Thyroid gland (tissue), 4 donors: ENCODE data around the gene OLIG1. TPM values are rescaled to one million over a fixed set of nuclear protein-coding genes. Genes with fewer than 3 reads are reported as not detected.

ENCODE experiments used
- DNase-seq, 2 donors: peaks; one replicate each; pipeline ENCODE4 v3.0.0-alpha.2; 2019
- H3K27ac ChIP-seq, 3 donors: fragments of 200-600 bp; sonication (generic); 1 replicate in 2 of 3; 2 replicates in 1 of 3; pipeline ENCODE4 v1.5.1; 2016 to 2019; ENCODE audit warnings: mild to moderate bottlenecking in 1 of 3, moderate library complexity in 1 of 3
- H3K27me3 ChIP-seq: fragments of 200-600 bp; sonication (generic); one replicate; pipeline ENCODE4 v1.5.1; 2019
- H3K36me3 ChIP-seq, 2 donors: fragments of 200-600 bp; sonication (generic); one replicate each; pipeline ENCODE4 v1.5.1; 2016 to 2019
- H3K4me1 ChIP-seq, 2 donors: fragments of 200-600 bp; sonication (generic); one replicate each; pipeline ENCODE4 v1.5.1; 2017 to 2019
- H3K4me3 ChIP-seq, 3 donors: fragments of 200-600 bp; sonication (generic); replicated peaks in 1 of 3; 1 replicate in 2 of 3; 2 replicates in 1 of 3; pipeline ENCODE4 v1.5.1; 2016; ENCODE audit warnings: mild to moderate bottlenecking in 1 of 3
- H3K9me3 ChIP-seq: fragments of 200-600 bp; sonication (generic); one replicate; pipeline ENCODE4 v1.5.1; 2017
- POLR2A ChIP-seq, 2 donors: fragments of 450-650 bp; IDR thresholded peaks; one replicate each; pipeline ENCODE4 v1.6.1; 2017; ENCODE audit warnings: antibody characterized with exemption in 2 of 2, mild to moderate bottlenecking in 2 of 2, moderate library complexity in 1 of 2
- WGBS, 2 donors: methylation state at CpG; one replicate each; pipeline ENCODE4 v1.1.5; 2017; 5-methylcytosine and 5-hydroxymethylcytosine counted together
- intact Hi-C: fragments of 100-400 bp; cut with DNase I; formaldehyde crosslinking; loops from one replicate; pipeline ENCODE4 v1.15.1; 2023
- total RNA-seq, 4 donors: library from RNA; depleted of rRNA; stranded (reverse); fragments of >200 nt; gene quantifications; one replicate each; pipeline ENCODE4 v1.2.3, GENCODE V29; 2016
- TF ChIP-seq, protein P1 (sequence below), 6 experiments: fragments of 200-600 bp in 3 of 6; fragments of 450-650 bp in 3 of 6; sonication (generic) in 3 of 6; IDR thresholded peaks; one replicate each; pipeline ENCODE4 v1.5.1; 2016 to 2019; ENCODE audit warnings: antibody characterized with exemption in 6 of 6, mild to moderate bottlenecking in 2 of 6, inconsistent platforms in 1 of 6, moderate library complexity in 1 of 6

Gene OLIG1
- total RNA-seq, 4 donors from 2014 or later: not detected

DNA sequence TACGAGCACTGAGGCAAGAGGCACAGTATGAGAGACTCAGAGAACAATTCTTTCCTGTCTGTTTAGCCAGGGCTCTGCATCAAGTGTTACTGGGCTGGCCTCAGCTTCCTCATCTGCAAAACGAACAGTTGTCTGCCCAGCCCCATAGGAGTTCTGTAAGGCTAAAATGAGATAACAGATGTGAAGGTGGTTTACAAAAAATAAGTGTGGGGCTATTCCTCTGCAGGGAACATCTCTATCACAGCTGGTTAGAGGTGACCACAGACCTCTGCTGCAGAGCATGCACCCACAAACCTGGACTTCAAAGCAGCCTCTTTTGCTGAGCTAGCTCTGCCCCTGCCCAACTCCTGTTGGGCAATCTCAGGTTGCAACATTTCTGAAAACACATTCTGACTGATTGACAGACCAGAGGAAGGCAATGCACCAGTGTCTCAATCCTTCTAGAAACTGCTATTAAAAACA is 10.5 kb upstream of the OLIG1 start:
- H3K36me3 ChIP-seq: no peaks in the 10 kb centered on the region
- no peak overlapping the region for H3K27ac ChIP-seq
- peaks cover 8% of the 10 kb centered on the region for H3K27me3 ChIP-seq
- H3K4me3 ChIP-seq: no peak overlapping the region
- intact Hi-C loops: no loop called here
- no peak for DNase-seq
- no peaks in the 10 kb centered on the region for H3K4me1 ChIP-seq
- no peak for TF ChIP-seq POLR2A (IDR thresholded peaks at IDR 0.05)
- TF ChIP-seq, protein P1, sequence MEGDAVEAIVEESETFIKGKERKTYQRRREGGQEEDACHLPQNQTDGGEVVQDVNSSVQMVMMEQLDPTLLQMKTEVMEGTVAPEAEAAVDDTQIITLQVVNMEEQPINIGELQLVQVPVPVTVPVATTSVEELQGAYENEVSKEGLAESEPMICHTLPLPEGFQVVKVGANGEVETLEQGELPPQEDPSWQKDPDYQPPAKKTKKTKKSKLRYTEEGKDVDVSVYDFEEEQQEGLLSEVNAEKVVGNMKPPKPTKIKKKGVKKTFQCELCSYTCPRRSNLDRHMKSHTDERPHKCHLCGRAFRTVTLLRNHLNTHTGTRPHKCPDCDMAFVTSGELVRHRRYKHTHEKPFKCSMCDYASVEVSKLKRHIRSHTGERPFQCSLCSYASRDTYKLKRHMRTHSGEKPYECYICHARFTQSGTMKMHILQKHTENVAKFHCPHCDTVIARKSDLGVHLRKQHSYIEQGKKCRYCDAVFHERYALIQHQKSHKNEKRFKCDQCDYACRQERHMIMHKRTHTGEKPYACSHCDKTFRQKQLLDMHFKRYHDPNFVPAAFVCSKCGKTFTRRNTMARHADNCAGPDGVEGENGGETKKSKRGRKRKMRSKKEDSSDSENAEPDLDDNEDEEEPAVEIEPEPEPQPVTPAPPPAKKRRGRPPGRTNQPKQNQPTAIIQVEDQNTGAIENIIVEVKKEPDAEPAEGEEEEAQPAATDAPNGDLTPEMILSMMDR (IDR thresholded peaks at IDR 0.05): no peak
- H3K9me3 ChIP-seq: no peaks in the 10 kb centered on the region
- WGBS, 2 donors: 32 to 47% methylated on average over 2 of the region's 2 CpGs

DNA sequence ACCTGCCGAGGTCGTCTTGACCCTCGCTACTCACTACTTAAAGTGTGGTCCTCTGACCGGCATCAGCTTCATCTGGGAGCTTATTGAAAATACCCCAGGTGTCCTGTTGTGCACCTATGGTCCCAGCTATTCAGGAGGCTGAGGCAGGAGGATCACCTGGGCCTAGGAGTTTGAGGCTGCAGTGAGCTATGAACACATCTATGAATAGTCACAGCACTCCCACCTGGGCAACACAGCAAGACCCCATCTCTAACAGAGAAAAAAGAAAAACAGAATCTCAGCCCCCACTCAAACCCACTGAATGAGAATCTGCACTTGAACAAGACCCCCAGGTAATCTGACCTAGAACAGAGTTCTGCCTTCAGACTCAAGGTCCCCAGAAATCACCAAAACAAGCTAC is 8.7 kb upstream of the OLIG1 start:
- DNase-seq: no peak
- no peaks in the 10 kb centered on the region for H3K4me1 ChIP-seq
- no peaks in the 10 kb centered on the region for H3K36me3 ChIP-seq
- H3K27me3 ChIP-seq: peaks cover 8% of the 10 kb centered on the region
- TF ChIP-seq, protein P1 (IDR thresholded peaks at IDR 0.05): no peak
- TF ChIP-seq POLR2A (IDR thresholded peaks at IDR 0.05): no peak
- H3K9me3 ChIP-seq: no peaks in the 10 kb centered on the region
- H3K27ac ChIP-seq: no peak overlapping the region
- no peak overlapping the region for H3K4me3 ChIP-seq
- intact Hi-C loops: no loop called here
- 93 to 95% methylated on average over 4 of the region's 4 CpGs for WGBS, 2 donors

DNA sequence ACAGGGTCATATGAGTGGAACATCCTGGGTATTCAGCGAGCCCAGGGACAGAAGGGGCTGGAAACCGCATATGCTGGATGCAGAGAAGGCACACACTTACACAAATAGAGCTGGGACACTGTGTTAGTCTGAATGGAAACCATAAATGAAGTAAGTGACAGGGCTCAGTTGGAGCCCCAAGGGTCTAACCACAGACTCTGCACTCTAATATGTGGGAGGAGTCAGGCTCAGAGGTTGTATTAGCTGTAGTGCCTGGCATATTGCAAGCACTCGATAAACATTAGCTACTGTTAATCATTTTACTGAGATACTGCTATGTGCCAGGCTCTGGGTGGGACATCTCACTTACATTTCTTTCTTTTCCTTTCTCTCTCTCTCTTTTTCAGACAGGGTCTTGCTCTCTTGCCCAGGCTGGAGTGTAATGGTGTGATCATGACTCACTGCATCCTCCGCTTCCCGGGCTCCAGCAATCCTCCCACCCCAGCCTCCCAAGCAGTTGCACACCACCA is 6.5 kb upstream of the OLIG1 start:
- TF ChIP-seq POLR2A (IDR thresholded peaks at IDR 0.05): no peak
- TF ChIP-seq, protein P1 (IDR thresholded peaks at IDR 0.05): no peak
- 89 to 95% methylated on average over 5 of the region's 5 CpGs for WGBS, 2 donors
- DNase-seq: no peak
- H3K27ac ChIP-seq: no peak overlapping the region
- H3K36me3 ChIP-seq: no peaks in the 10 kb centered on the region
- peaks cover 8% of the 10 kb centered on the region for H3K27me3 ChIP-seq
- intact Hi-C loops: no loop called here
- no peaks in the 10 kb centered on the region for H3K9me3 ChIP-seq
- H3K4me3 ChIP-seq: no peak overlapping the region
- no peaks in the 10 kb centered on the region for H3K4me1 ChIP-seq

DNA sequence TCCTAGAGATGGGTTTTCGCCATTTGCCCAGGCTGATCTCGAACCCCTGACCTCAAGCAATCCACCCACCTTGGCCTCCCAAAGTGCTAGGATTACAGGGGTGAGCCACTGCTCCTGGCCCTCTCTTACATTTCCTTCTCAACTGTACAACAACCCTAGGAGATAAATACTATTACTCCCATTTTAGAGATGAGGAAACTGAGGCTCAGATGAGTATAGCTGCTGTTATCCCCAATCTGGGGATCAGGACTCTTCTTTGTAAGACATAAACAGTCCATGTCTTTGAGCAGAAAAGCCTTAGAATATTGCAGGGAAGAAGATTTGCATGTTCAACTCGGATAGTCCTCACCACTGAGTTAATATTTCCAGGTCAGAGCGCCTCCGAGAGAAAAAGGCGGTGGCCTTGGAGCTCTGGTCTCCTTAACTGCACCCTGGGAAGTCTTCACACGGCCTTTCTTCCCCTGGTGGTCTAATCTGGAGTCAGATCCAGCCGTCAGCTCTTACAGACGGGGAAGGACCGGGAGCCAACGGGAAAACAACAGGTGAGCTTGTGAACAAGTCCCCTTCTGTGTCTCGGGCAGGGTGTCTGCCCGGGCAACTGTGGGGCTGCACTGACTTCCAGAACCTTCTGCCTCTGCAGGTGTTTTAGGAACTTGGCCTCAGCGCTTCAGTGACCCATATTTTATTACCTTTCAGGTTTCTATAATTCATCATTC is 5.9 kb upstream of the OLIG1 start:
- H3K27me3 ChIP-seq: peaks cover 8% of the 10 kb centered on the region

More for the DNA sequence above, 5.9 kb upstream of the OLIG1 start:
- H3K4me3 ChIP-seq: no peak overlapping the region
- no peaks in the 10 kb centered on the region for H3K36me3 ChIP-seq
- WGBS, 2 donors: 32 to 33% methylated on average over 13 to 14 of the region's 14 CpGs
- intact Hi-C loops: no loop called here
- no peaks in the 10 kb centered on the region for H3K4me1 ChIP-seq
- TF ChIP-seq, protein P1 (IDR thresholded peaks at IDR 0.05): no peak
- no peak for TF ChIP-seq POLR2A (IDR thresholded peaks at IDR 0.05)
- no peaks in the 10 kb centered on the region for H3K9me3 ChIP-seq
- no peak overlapping the region for H3K27ac ChIP-seq
- DNase-seq: no peak
